A204.1 (cell line): ENCODE results near the gene TGFB1.
"Not testable (repeated sequence)": the region's sequence is repeated elsewhere in the genome, so short reads cannot be mapped to it uniquely, and the experiment has no call there.

ENCODE experiments used
- FAIRE-seq: peaks from 2 replicates; lab custom pipeline; 2012; peaks lifted over from hg19 to GRCh38; lab: Jason Lieb, UNC

TGFB1 gene

GRCh38 chr19:41353466-41354342, at the start of gene TGFB1:
TGFB1 (minus strand) TSS chr19:41353922; CDS start chr19:41353044, 878 bp downstream.
- FAIRE-seq: no peak

DNA sequence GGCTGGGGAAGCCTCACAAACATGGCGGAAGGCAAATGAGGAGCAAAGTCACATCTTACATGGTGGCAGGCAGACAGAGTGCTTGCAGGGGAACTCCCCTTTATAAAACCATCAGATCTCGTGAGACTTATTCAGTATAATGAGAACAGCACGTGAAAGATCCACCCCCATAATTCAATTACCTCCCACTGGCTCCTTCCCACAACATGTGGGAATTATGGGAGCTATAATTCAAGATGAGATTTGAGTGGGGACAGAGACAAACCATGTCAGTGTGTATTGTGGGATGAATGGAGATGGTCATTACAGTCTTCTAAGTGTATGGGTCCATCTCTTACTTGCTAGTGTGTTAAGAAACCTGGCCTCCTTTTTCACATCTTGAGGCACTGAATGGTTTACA, 48.3 kb upstream of the TGFB1 start:
- no peak for FAIRE-seq

DNA sequence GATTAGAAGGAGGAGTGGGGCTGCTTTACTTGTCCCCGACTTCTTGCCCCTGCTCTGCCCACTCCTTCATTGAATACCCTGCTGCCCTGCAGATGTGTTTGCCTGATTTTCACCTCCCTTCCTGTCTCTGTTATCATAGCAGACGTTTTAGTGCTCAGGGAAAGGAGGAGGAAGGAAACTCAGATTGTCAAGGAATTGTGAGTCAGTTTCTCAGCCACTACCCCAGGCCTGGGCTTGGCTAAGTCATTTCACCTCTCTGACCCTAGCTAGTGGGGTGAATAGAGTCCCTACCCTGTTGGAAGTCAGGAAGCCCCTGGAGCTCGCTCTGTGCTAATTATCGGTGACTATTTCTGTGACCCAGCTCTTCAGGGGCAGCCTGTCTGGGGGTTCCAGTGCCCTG, 47.8 kb upstream of the TGFB1 start:
- no peak for FAIRE-seq

DNA sequence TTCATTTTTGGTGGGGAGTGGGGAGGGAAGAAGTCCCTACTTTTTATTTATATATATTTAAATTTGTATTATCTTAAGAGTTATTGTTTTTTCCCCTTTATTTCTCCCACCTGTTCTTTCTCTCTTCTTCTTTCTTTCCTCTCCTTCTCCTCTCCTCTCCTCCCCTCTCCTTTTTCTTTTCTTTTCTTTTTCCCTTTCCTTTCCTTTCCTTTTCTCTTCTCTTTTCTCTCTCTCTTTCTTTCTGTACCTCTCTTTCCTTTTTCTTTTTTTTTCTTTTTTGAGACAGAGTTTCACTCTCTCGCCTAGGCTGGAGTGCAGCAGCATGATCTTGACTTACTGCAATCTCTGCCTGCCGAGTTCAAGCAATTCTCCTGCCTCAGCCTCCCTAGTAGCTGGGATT, 45.8 kb upstream of the TGFB1 start:
- no peak for FAIRE-seq

- FAIRE-seq: no peak
Observed at GRCh38 chr19:41399091-41399490, 45.4 kb upstream of the TGFB1 start.

DNA sequence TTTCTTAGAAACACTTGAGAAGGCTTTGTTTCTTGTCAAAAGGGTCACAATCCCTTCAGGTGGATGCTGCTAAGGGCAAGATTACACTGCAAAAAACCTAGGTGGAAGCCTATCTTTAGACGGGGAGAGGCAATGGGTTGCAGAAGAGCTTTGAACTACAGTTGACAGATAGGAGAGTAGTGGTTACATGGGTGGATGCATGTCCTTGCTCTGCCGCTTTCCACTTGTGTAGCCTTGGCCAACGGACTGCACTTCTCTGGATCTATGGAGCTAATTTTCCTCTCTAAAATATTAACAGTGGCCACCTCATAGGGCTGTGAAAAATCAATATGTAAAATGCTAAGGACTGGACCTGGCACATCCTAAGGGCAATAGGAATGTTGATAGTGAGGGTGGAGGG, 44.9 kb upstream of the TGFB1 start:
- no peak for FAIRE-seq

GRCh38 chr19:41398050-41398418, 44.3 kb upstream of the TGFB1 start:
- no peak for FAIRE-seq

GRCh38 chr19:41397086-41398049, 43.6 kb upstream of the TGFB1 start, which contains the start of the genes BCKDHA and EXOSC5:
BCKDHA (plus strand) TSS chr19:41397818; CDS start chr19:41397828, 10 bp downstream.
EXOSC5 (minus strand) TSS chr19:41397359; CDS start chr19:41397328, 31 bp downstream.
- FAIRE-seq: peak; percentile 98

DNA sequence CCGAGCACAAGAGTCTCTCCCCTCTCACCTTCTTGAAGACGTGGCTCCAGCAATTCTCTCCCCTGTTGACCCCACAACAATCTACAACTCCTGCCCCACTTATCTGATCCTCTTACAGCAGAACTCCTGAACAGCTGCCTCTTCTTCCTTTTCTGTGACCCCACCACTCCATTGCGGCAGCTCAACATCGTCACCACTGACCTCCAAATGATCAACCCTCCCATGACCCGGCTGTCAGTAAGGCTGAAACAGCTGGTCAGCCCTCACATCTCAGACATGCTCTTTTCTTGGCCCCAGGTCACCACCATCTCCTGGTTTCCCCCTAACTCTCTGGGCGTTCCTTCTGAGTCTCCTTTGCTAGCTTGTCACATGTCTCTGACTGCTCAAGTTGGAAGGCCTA, 41.6 kb upstream of the TGFB1 start:
- no peak for FAIRE-seq

DNA sequence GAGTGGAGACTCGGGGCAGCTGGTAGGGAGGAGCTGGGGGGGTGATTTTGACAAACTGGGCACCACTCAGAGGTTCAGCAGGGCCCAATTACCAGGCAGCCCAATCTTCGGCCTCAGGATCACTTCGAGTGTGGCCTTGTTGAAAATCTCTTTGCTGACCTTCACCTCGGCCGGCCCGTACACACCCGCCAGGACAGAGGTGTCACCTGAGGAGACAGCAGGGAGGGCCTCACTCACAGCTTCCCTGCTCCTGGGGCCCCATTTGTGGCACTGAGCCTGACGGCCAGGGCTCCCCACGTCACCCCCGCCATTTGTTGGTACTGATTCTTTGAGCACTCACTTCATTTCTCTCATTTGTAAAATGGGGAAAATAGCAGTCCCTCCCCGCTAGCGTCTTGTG, 39.1 kb upstream of the TGFB1 start:
- FAIRE-seq: no peak

DNA sequence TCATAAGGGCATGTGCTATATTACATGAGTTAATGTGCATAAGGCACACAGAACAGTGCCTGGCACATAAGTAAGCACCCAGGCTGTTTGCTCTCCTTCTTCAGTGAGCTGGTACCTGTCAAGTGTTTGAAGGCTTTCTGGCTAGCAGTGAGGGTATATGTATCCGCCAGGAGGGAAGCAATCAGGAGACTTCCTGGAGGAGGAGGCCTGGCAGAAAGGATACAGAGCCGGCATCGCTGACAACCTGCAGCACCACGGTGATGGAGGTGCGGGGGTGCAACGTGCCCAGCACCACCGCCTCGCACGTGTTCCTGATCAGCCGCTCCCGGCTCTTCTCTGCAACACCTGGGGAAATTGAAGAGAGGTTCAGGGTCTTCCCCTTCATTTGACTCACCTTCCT, 37.9 kb upstream of the TGFB1 start:
- no peak for FAIRE-seq

GRCh38 chr19:41386442-41386841, 32.7 kb upstream of the TGFB1 start:
- FAIRE-seq: no peak

GRCh38 chr19:41384351-41384750, 30.6 kb upstream of the TGFB1 start:
- FAIRE-seq: no peak

GRCh38 chr19:41381536-41381935, 27.8 kb upstream of the TGFB1 start:
- not testable (repeated sequence) for FAIRE-seq

DNA sequence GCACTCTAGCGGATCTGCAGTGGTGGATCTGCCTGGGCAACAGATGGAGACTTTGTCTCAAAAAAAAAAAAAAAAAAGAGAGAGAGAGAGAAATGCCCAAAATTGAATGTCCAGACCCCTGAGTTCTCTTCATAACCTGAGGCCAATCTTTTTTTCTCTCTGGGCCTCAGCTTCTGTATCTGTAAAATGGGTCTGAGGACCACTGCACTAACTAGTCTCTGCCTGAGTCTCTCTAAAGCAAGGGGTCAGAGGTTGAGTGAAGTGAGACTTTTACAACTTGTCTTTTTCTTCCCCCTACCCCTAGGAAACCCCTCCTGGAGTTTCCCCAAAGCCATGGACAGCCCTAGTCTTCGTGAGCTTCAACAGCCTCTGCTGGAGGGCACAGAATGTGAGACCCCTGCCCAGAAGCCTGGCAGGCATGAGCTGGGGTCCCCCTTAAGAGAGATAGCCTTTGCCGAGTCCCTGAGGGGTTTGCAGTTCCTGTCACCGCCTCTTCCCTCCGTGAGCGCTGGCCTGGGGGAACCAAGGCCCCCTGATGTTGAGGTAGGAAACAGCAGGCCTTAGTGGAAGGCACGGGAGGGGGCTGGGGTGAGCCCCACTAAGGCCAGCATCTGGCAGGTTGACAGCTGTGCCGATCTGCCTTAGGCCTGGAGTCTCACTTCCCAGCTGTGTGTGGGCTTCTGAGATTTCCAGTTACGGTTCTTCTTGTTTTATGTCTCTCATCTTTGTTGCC, 24.4 kb upstream of the TGFB1 start:
- FAIRE-seq: no peak

GRCh38 chr19:41376998-41377365, 23.3 kb upstream of the TGFB1 start:
- FAIRE-seq: no peak

GRCh38 chr19:41376241-41376997, 22.7 kb upstream of the TGFB1 start, which contains the start of gene TMEM91:
TMEM91 (plus strand) TSS chr19:41376533; CDS start chr19:41378310, 1,777 bp downstream.
- FAIRE-seq: no peak

- FAIRE-seq: no peak
Observed at GRCh38 chr19:41373993-41374392, 20.3 kb upstream of the TGFB1 start.

- FAIRE-seq: no peak
Observed at GRCh38 chr19:41372501-41372900, 18.8 kb upstream of the TGFB1 start.

DNA sequence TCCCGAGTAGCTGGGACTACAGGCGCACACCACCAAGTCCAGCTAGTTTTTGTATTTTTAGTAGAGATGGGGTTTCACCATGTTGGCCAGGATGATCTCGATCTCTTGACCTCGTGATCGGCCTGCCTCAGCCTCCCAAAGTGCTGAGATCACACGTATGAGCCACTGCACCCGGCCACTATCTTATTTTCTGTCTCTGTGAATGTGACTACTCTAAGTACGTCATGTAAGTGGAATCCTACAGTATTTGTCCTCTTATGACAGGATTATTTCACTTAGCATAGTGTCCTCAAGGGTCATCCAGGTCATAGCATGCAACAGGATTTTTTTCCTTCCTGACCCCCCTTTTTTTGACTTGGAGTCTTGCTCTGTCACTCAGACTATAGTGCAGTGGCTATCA, 17.8 kb upstream of the TGFB1 start:
- no peak for FAIRE-seq

- not testable (repeated sequence) for FAIRE-seq
Observed at GRCh38 chr19:41371119-41371518, 17.4 kb upstream of the TGFB1 start.
